Right lung (tissue), 5 donors: Measurements from ENCODE around the gene TAF6. TPM values are rescaled to one million over a fixed set of nuclear protein-coding genes. Genes with fewer than 3 reads are reported as not detected.
"Not testable (repeated sequence)": the region's sequence is repeated elsewhere in the genome, so short reads cannot be mapped to it uniquely, and the experiment has no call there.

Experiments
- DNase-seq, 2 donors: peaks; one replicate each; pipeline ENCODE4 v3.0.0-alpha.2; 2013
- polyA plus RNA-seq, 5 donors: library from polyadenylated mRNA; unstranded; fragments of 120-200 nt; gene quantifications; one replicate each; pipeline versions ENCODE4 v1.2.1 to v1.2.3, GENCODE V29; 2013; ENCODE audit warnings: inconsistent platforms in 1 of 5, low replicate concordance in 1 of 5; ENCODE audit not compliant: insufficient read length in 5 of 5, insufficient read depth in 1 of 5

Gene TAF6
- polyA plus RNA-seq, 5 donors, result 49.1 to 65.9 (median 58.1) TPM

GRCh38 chr7:100153708-100154535 is 34.8 kb upstream of the TAF6 start:
- DNase-seq, result no peak

GRCh38 chr7:100152937-100153666 is 33.9 kb upstream of the TAF6 start:
- no peak for DNase-seq

- DNase-seq, result no peak
Measured at GRCh38 chr7:100152404-100152803, 33.2 kb upstream of the TAF6 start.

- DNase-seq, result peak; percentile 97 to 98
Measured at GRCh38 chr7:100148559-100149328, 29.6 kb upstream of the TAF6 start, which contains the start of gene LAMTOR4. LAMTOR4 (plus strand) TSS chr7:100148918; CDS start chr7:100148973, 55 bp downstream.

GRCh38 chr7:100148225-100148558 is 29.0 kb upstream of the TAF6 start:
- DNase-seq, result no peak

- no peak for DNase-seq
Measured at GRCh38 chr7:100147278-100147677, 28.1 kb upstream of the TAF6 start.

GRCh38 chr7:100146350-100146749 is 27.2 kb upstream of the TAF6 start:
- not testable (repeated sequence) for DNase-seq

GRCh38 chr7:100142461-100142860 is 23.3 kb upstream of the TAF6 start:
- no peak for DNase-seq

GRCh38 chr7:100141555-100141949 is 22.4 kb upstream of the TAF6 start:
- no peak for DNase-seq

- DNase-seq, result no peak
Measured at GRCh38 chr7:100137851-100138760, 18.9 kb upstream of the TAF6 start.

GRCh38 chr7:100132697-100133151 is 13.6 kb upstream of the TAF6 start:
- peak; percentile 21 to 45 for DNase-seq

- DNase-seq, result no peak
Measured at GRCh38 chr7:100132126-100132525, 13.0 kb upstream of the TAF6 start.

- peak; percentile 48 to 63 for DNase-seq
Measured at GRCh38 chr7:100130608-100131453, 11.7 kb upstream of the TAF6 start.

GRCh38 chr7:100130220-100130607 is 11.1 kb upstream of the TAF6 start:
- not testable (repeated sequence) for DNase-seq

GRCh38 chr7:100128637-100128963 is 9.4 kb upstream of the TAF6 start:
- no peak for DNase-seq

GRCh38 chr7:100127866-100128636 is 8.9 kb upstream of the TAF6 start:
- no peak for DNase-seq

GRCh38 chr7:100126931-100127865 is 8.0 kb upstream of the TAF6 start, which contains the start of gene MBLAC1:
MBLAC1 (plus strand) TSS chr7:100126967; CDS start chr7:100127396, 429 bp downstream.
- peak; percentile 93 for DNase-seq
